IMR-90 (cell line): ENCODE measurements around the gene SHB. TPM values are rescaled to one million over a fixed set of nuclear protein-coding genes. Genes with fewer than 3 reads are reported as not detected.

Source experiments
- ATAC-seq: fragments of 200-7000 bp; cut with Tn5 transposase; 2 replicates; pipeline ENCODE4 v1.9.1; 2020; ENCODE audit warnings: low read depth, mild to moderate bottlenecking, moderate library complexity
- BruUV-seq: library from RNA; stranded (reverse); fragments of 400-500 nt; replicated peaks from 2 replicates; lab custom pipeline; 2021; lab: Mats Ljungman, UMichigan
- CTCF ChIA-PET: fragments of 300-600 bp; formaldehyde crosslinking; extraction: SDS; loops from one replicate; lab custom pipeline; 2021; ENCODE audit warnings: antibody characterized with exemption; lab: Yijun Ruan, JAX
- POLR2A ChIA-PET: fragments of 300-600 bp; sonication (Branson Sonifier 250); formaldehyde crosslinking; loops from one replicate; lab custom pipeline; 2022; ENCODE audit warnings: antibody characterized with exemption; ENCODE audit not compliant: unreplicated experiment; lab: Charles Lee
- DNase-seq: peaks from one replicate; pipeline ENCODE4 v3.0.0; 2013
- H2AFZ ChIP-seq: replicated peaks from 2 replicates; pipeline ENCODE3; 2013; ENCODE audit warnings: low read length, mild to moderate bottlenecking; ENCODE audit not compliant: poor library complexity
- H2AK5ac ChIP-seq: 2 replicates; pipeline ENCODE4 v1.6.1; 2013; ENCODE audit warnings: low read depth, low read length, inconsistent platforms
- H2AK9ac ChIP-seq: replicated peaks from 2 replicates; pipeline ENCODE3; 2013; ENCODE audit warnings: mild to moderate bottlenecking, low read depth, low read length, moderate library complexity; ENCODE audit not compliant: poor library complexity
- H2BK120ac ChIP-seq: 2 replicates; pipeline ENCODE4 v1.6.1; 2013; ENCODE audit warnings: low read depth, low read length, inconsistent platforms
- H2BK15ac ChIP-seq: 3 replicates; pipeline ENCODE4 v1.6.1; 2013; ENCODE audit warnings: low read depth, low read length, inconsistent platforms
- H2BK20ac ChIP-seq: 2 replicates; pipeline ENCODE4 v1.6.1; 2013; ENCODE audit warnings: low read depth, mild to moderate bottlenecking, inconsistent platforms, low read length, moderate library complexity
- H2BK5ac ChIP-seq: 2 replicates; pipeline ENCODE4 v1.6.1; 2013; ENCODE audit warnings: mild to moderate bottlenecking, low read depth, low read length, inconsistent platforms; ENCODE audit not compliant: poor library complexity, severe bottlenecking
- H3K14ac ChIP-seq: replicated peaks from 2 replicates; pipeline ENCODE4 v1.6.1; 2013; ENCODE audit warnings: low read depth, low read length, inconsistent platforms
- H3K18ac ChIP-seq: 2 replicates; pipeline ENCODE4 v1.6.1; 2013; ENCODE audit warnings: low read depth, low read length, control low read depth
- H3K23ac ChIP-seq: 2 replicates; pipeline ENCODE4 v1.6.1; 2013; ENCODE audit warnings: low read depth, low read length, inconsistent platforms
- H3K27ac ChIP-seq: 2 replicates; pipeline ENCODE4 v1.5.1; 2013; ENCODE audit warnings: mild to moderate bottlenecking, control low read depth, low read length; ENCODE audit not compliant: insufficient read depth
- H3K27me3 ChIP-seq: 2 replicates; pipeline ENCODE4 v1.6.1; 2013; ENCODE audit warnings: low read length; ENCODE audit not compliant: control insufficient read depth, insufficient read depth
- H3K36me3 ChIP-seq: 2 replicates; pipeline ENCODE4 v1.6.1; 2013; ENCODE audit warnings: low read length, mixed read lengths; ENCODE audit not compliant: control insufficient read depth, insufficient read depth
- H3K4ac ChIP-seq: 2 replicates; pipeline ENCODE4 v1.6.1; 2013; ENCODE audit warnings: low read depth, low read length, inconsistent platforms
- H3K4me1 ChIP-seq: 2 replicates; pipeline ENCODE4 v1.6.1; 2013; ENCODE audit warnings: low read length, mixed read lengths; ENCODE audit not compliant: control insufficient read depth, insufficient read depth
- H3K4me2 ChIP-seq: 2 replicates; pipeline ENCODE4 v1.6.1; 2013; ENCODE audit warnings: low read depth, mild to moderate bottlenecking, control low read depth, low read length, moderate library complexity
- H3K4me3 ChIP-seq: 2 replicates; pipeline ENCODE4 v1.5.1; 2013; ENCODE audit warnings: low read depth, mild to moderate bottlenecking, control low read depth, low read length, moderate library complexity; ENCODE audit not compliant: insufficient read depth
- H3K56ac ChIP-seq: 2 replicates; pipeline ENCODE4 v1.6.1; 2013; ENCODE audit warnings: low read length, inconsistent platforms; ENCODE audit not compliant: insufficient read depth; ENCODE audit errors: extremely low read depth
- H3K79me1 ChIP-seq, 2 experiments: 2 replicates each; pipeline ENCODE4 v1.6.1; 2013; ENCODE audit warnings: low read length in 2 of 2, inconsistent platforms in 1 of 2, low read depth in 1 of 2
- H3K9ac ChIP-seq: 2 replicates; pipeline ENCODE4 v1.6.1; 2013; ENCODE audit warnings: low read depth, low read length, control low read depth
- H3K9me1 ChIP-seq: 2 replicates; pipeline ENCODE4 v1.6.1; 2013; ENCODE audit warnings: low read length, inconsistent platforms; ENCODE audit not compliant: insufficient read depth
- H3K9me3 ChIP-seq: 2 replicates; pipeline ENCODE4 v1.6.1; 2013; ENCODE audit warnings: low read length; ENCODE audit not compliant: control insufficient read depth, insufficient read depth
- H4K20me1 ChIP-seq: 2 replicates; pipeline ENCODE4 v1.6.1; 2013; ENCODE audit warnings: low read length, inconsistent platforms; ENCODE audit not compliant: insufficient read depth
- H4K5ac ChIP-seq: 2 replicates; pipeline ENCODE4 v1.6.1; 2013; ENCODE audit warnings: mild to moderate bottlenecking, low read depth, low read length, control low read depth
- H4K8ac ChIP-seq, 2 experiments: 2 replicates each; pipeline ENCODE4 v1.6.1; 2013; ENCODE audit warnings: low read depth in 2 of 2, low read length in 2 of 2, control low read depth in 1 of 2, inconsistent platforms in 1 of 2
- H4K91ac ChIP-seq: 2 replicates; pipeline ENCODE4 v1.6.1; 2013; ENCODE audit warnings: low read depth, low read length, inconsistent platforms; ENCODE audit not compliant: insufficient read depth
- BHLHE40 ChIP-seq: fragments of 150-350 bp; IDR thresholded peaks from 2 replicates; pipeline ENCODE4 v1.6.1; 2016; ENCODE audit warnings: mild to moderate bottlenecking, low read depth, low read length
- CEBPB ChIP-seq: IDR thresholded peaks from 2 replicates; pipeline ENCODE4 v1.6.1; 2012; ENCODE audit warnings: low read depth, low read length, improper control_type of control experiment
- CHD1 ChIP-seq: IDR thresholded peaks from 2 replicates; pipeline ENCODE4 v1.6.1; 2012; ENCODE audit warnings: low read depth, low read length, improper control_type of control experiment
- ELK1 ChIP-seq: fragments of 150-350 bp; IDR thresholded peaks from 2 replicates; pipeline ENCODE4 v1.6.1; 2016; ENCODE audit warnings: low read depth, mild to moderate bottlenecking, low read length, moderate library complexity, borderline replicate concordance
- FOS ChIP-seq: fragments of 150-350 bp; IDR thresholded peaks from 2 replicates; pipeline ENCODE4 v1.6.1; 2016; ENCODE audit warnings: low read depth, low read length
- MAFK ChIP-seq: IDR thresholded peaks from 2 replicates; pipeline ENCODE4 v1.6.1; 2012; ENCODE audit warnings: low read depth, low read length, improper control_type of control experiment
- MAZ ChIP-seq: IDR thresholded peaks from 2 replicates; pipeline ENCODE4 v1.6.1; 2012; ENCODE audit warnings: low read depth, mild to moderate bottlenecking, low read length, improper control_type of control experiment, moderate library complexity, borderline replicate concordance
- MXI1 ChIP-seq: IDR thresholded peaks from 2 replicates; pipeline ENCODE4 v1.6.1; 2012; ENCODE audit warnings: low read depth, mild to moderate bottlenecking, low read length, moderate library complexity, borderline replicate concordance
- NFE2L2 ChIP-seq: fragments of 150-350 bp; IDR thresholded peaks from 2 replicates; pipeline ENCODE4 v1.6.1; 2016; ENCODE audit warnings: low read depth, mild to moderate bottlenecking, low read length
- POLR2A ChIP-seq: IDR thresholded peaks from 2 replicates; pipeline ENCODE4 v1.6.1; 2012; ENCODE audit warnings: mild to moderate bottlenecking, low read depth, low read length
- RAD21 ChIP-seq: IDR thresholded peaks from 2 replicates; pipeline ENCODE4 v1.6.1; 2012; ENCODE audit warnings: low read length, improper control_type of control experiment
- RCOR1 ChIP-seq: IDR thresholded peaks from 2 replicates; pipeline ENCODE4 v1.6.1; 2012; ENCODE audit warnings: mild to moderate bottlenecking, low read length, improper control_type of control experiment; ENCODE audit not compliant: insufficient replicate concordance
- RFX5 ChIP-seq: IDR thresholded peaks from 2 replicates; pipeline ENCODE4 v1.8.0; 2012; ENCODE audit warnings: low read depth, mild to moderate bottlenecking, low read length, moderate library complexity
- SMC3 ChIP-seq: fragments of 150-350 bp; IDR thresholded peaks from 2 replicates; pipeline ENCODE4 v1.6.1; 2016; ENCODE audit warnings: low read depth, mild to moderate bottlenecking, antibody characterized with exemption, low read length, moderate library complexity
- WGBS, 2 experiments: methylation state at CpG; one replicate each; pipeline versions ENCODE4 v1.1.5 to v1.1.7; 2013; ENCODE audit warnings: missing lambda C conversion rate in 2 of 2; ENCODE audit not compliant: insufficient read length in 1 of 2; ENCODE audit errors: extremely low coverage in 2 of 2; 5-methylcytosine and 5-hydroxymethylcytosine counted together
- dilution Hi-C: fragments of 300-500 bp; cut with HindIII; formaldehyde crosslinking; loops from one replicate; pipeline ENCODE4 v1.14.3; 2018; ENCODE audit warnings: low sequenced_read_pairs; ENCODE audit not compliant: unreplicated experiment
- in situ Hi-C: fragments of 300-500 bp; cut with MboI; formaldehyde crosslinking; loops from 3 replicates; pipeline ENCODE4 v1.14.3; 2019; ENCODE audit warnings: low sequenced_read_pairs, inconsistent platforms, mixed read lengths
- intact Hi-C: fragments of 100-400 bp; cut with micrococcal nuclease; formaldehyde crosslinking; loops from 2 replicates; pipeline ENCODE4 v1.10.0; 2022
- polyA plus RNA-seq, 3 experiments: library from polyadenylated mRNA; depleted of rRNA; stranded (reverse); fragments of >200 nt; gene quantifications; 2 replicates each; pipeline ENCODE4 v1.2.3, GENCODE V29; 2012; ENCODE audit warnings: low replicate concordance in 1 of 3
- total RNA-seq: library from RNA; depleted of rRNA; stranded (reverse); fragments of >200 nt; gene quantifications from 2 replicates; pipeline ENCODE4 v1.2.3, GENCODE V29; 2012
- TF ChIP-seq, protein P1 (sequence below): fragments of 150-350 bp; IDR thresholded peaks from 2 replicates; pipeline ENCODE4 v1.6.1; 2017; ENCODE audit warnings: mild to moderate bottlenecking, antibody characterized with exemption, low read length, low read depth
- TF ChIP-seq, protein P2 (sequence below): conservative IDR thresholded peaks from 2 replicates; pipeline ENCODE4 v1.5.1; 2012; ENCODE audit warnings: mild to moderate bottlenecking, low read depth, low read length, improper control_type of control experiment

The SHB gene
- total and polyA plus RNA-seq, 2 of the 4 experiments (the other 2 are of a cell fraction): 6.1 to 20.4 TPM

DNA sequence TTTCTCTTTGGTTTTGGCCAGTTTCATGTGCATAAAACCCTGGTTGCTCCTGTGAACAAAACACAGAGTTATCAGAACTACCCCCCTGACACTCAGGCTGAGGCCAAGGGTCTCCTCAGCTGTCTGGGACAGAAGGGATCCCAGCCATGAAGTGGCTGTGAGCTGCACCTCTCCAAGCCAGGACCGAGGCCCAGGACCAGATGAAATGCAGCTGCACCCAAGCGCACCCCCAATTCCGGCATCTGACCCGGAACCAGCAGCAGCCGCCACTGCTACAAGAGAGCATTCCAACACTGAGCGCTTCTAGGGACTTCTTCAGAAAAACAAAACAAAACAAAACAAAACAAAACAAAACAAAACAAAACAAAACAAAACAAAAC is 149.1 kb downstream of the SHB start:
- no peak overlapping the region for H2BK15ac ChIP-seq
- WGBS, 2 experiments: no CpG with 5 or more reads among the region's 6 CpGs
- no peaks in the 10 kb centered on the region for H3K27me3 ChIP-seq
- ATAC-seq (no peak), DNase-seq (no peak)
- no peak overlapping the region for H2BK120ac ChIP-seq
- peaks cover 13% of the 10 kb centered on the region for H3K4me1 ChIP-seq
- H2AK5ac ChIP-seq: no peak overlapping the region
- H4K8ac ChIP-seq: no peak overlapping the region; a peak in 1 of 4 replicates
- H3K23ac ChIP-seq: no peak overlapping the region
- H4K5ac ChIP-seq: no peak overlapping the region
- no peak overlapping the region for H2AK9ac ChIP-seq
- H4K91ac ChIP-seq: no peak overlapping the region
- no TSS peak for BruUV-seq
- ChIA-PET POLR2A (no interaction called here), CTCF (no interaction called here)
- H3K9me1 ChIP-seq: peaks cover 6% of the 10 kb centered on the region; the same call in 1 of the 2 replicates
- H3K4ac ChIP-seq: no peak overlapping the region
- H3K79me1 ChIP-seq: peaks cover 43 to 79% of the 10 kb centered on the region in 2 experiments; a peak in 3 of 4 replicates
- H3K9me3 ChIP-seq: no peaks in the 10 kb centered on the region
- intact Hi-C loops (no loop called here), dilution Hi-C loops (loop anchor here (25.0 kb wide), 1 partner anchor 467 kb away; the partner anchor contains the start of gene ALDH1B1), in situ Hi-C loops (loop anchor here (10.0 kb wide), 1 partner anchor 145 kb away; the partner anchor contains the start of gene SHB)
- H3K14ac ChIP-seq: no peak overlapping the region
- no peak overlapping the region for H3K4me3 ChIP-seq
- no peak overlapping the region for H2BK20ac ChIP-seq
- H3K9ac ChIP-seq: no peak overlapping the region
- H3K4me2 ChIP-seq: no peak overlapping the region
- no peak overlapping the region for H3K56ac ChIP-seq
- H3K18ac ChIP-seq: no peak overlapping the region
- H3K27ac ChIP-seq: no peak overlapping the region
- H2AFZ ChIP-seq: no peak overlapping the region
- no peak overlapping the region for H2BK5ac ChIP-seq
- peaks cover 17% of the 10 kb centered on the region; the same call in 1 of the 2 replicates for H4K20me1 ChIP-seq
- no peak for TF ChIP-seq CEBPB
- TF ChIP-seq NFE2L2: no peak
- no peak for TF ChIP-seq BHLHE40
- no peak for TF ChIP-seq MXI1
- no peak for TF ChIP-seq RAD21
- no peak for TF ChIP-seq SMC3
- TF ChIP-seq, protein P1, sequence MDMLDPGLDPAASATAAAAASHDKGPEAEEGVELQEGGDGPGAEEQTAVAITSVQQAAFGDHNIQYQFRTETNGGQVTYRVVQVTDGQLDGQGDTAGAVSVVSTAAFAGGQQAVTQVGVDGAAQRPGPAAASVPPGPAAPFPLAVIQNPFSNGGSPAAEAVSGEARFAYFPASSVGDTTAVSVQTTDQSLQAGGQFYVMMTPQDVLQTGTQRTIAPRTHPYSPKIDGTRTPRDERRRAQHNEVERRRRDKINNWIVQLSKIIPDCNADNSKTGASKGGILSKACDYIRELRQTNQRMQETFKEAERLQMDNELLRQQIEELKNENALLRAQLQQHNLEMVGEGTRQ: no peak
- TF ChIP-seq, protein P2, sequence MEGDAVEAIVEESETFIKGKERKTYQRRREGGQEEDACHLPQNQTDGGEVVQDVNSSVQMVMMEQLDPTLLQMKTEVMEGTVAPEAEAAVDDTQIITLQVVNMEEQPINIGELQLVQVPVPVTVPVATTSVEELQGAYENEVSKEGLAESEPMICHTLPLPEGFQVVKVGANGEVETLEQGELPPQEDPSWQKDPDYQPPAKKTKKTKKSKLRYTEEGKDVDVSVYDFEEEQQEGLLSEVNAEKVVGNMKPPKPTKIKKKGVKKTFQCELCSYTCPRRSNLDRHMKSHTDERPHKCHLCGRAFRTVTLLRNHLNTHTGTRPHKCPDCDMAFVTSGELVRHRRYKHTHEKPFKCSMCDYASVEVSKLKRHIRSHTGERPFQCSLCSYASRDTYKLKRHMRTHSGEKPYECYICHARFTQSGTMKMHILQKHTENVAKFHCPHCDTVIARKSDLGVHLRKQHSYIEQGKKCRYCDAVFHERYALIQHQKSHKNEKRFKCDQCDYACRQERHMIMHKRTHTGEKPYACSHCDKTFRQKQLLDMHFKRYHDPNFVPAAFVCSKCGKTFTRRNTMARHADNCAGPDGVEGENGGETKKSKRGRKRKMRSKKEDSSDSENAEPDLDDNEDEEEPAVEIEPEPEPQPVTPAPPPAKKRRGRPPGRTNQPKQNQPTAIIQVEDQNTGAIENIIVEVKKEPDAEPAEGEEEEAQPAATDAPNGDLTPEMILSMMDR: no peak
- TF ChIP-seq CHD1: no peak
- TF ChIP-seq MAZ: no peak
- no peak for TF ChIP-seq FOS
- TF ChIP-seq RCOR1: no peak
- no peak for TF ChIP-seq MAFK
- no peak for TF ChIP-seq ELK1
- no peak for TF ChIP-seq POLR2A
- TF ChIP-seq RFX5: no peak
- peaks cover 55% of the 10 kb centered on the region for H3K36me3 ChIP-seq
